ENCODE measurements around the gene HOXA10.

The HOXA10 gene

DNA sequence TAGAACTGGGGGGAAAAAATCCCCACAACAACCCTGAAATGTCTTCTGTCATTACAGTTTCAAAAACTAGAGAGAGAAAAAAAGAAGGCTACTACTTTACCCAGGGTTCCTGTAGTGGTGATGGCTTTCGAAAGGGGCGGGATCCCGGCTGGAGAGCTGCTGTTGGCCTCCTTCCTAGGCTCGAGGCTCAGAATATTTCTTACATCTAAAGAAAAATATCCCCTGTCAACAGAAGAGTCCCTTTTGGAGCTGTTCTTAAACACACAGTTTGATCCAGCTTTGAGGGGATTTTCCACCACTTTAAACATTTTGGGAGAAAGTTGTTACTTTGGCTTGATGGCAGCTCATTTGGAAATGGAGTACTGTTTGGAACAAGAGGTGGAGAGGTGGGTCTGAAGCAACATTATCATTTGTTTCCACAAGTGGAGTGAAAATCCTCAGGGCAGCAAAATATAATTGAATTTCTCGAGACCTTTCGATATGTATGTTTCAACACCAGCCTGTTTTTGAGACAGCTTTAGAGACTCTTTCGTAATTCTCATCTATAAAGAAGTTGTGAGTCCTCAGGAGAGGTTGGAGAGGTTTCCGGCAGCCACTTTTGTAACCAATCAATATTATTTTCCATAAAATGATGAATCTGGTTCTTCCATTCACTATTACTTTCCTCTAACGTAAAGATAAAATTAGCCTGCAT is 20.7 kb upstream of the HOXA10 start:
- WGBS: 48% methylated on average over 9 of the region's 9 CpGs

DNA sequence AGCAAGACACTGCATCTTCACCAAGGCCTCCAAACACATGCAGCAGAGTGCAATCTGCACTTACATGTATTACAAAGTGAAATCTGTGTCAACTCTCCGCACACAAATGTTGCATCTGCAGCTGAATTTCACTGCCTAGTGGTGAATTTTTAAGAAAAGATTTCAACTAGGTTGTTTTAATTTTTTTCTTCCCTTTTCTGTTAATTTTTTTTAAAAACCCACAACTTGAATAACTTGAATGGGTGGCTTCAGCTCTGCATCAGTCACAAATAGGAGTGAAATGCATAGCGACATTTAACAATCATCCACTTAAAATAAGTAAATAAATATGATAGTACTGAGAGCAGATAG is 19.9 kb upstream of the HOXA10 start:
- Histone ChIP-seq H3K9ac (ENCODE audit: low read depth, low read length) (no peak overlapping the region), H3K27ac (ENCODE audit: low read depth, low read length) (no peak overlapping the region), H3K9me3 (ENCODE audit: insufficient read depth, low read depth, low read length) (no peaks in the 10 kb centered on the region), H3K36me3 (ENCODE audit: insufficient read depth, low read length) (no peaks in the 10 kb centered on the region), H3K4me3 (ENCODE audit: low read length) (no peak overlapping the region), H3K4me1 (ENCODE audit: insufficient read depth, low read length) (no peaks in the 10 kb centered on the region; the same call in 1 of the 2 replicates), H3K27me3 (ENCODE audit: insufficient read depth, low read length) (peaks cover 100% of the 10 kb centered on the region)
- WGBS: 0% methylated on average over 1 of the region's 2 CpGs

More for the DNA sequence above, 20.7 kb upstream of the HOXA10 start:
- Histone ChIP-seq H3K36me3 (ENCODE audit: insufficient read depth, low read length) (no peaks in the 10 kb centered on the region), H3K27ac (ENCODE audit: low read depth, low read length) (no peak overlapping the region), H3K4me3 (ENCODE audit: low read length) (no peak overlapping the region), H3K9me3 (ENCODE audit: insufficient read depth, low read depth, low read length) (no peaks in the 10 kb centered on the region), H3K4me1 (ENCODE audit: insufficient read depth, low read length) (no peaks in the 10 kb centered on the region), H3K9ac (ENCODE audit: low read depth, low read length) (no peak overlapping the region), H3K27me3 (ENCODE audit: insufficient read depth, low read length) (peaks cover 100% of the 10 kb centered on the region)

- no peak overlapping the region for H3K27ac ChIP-seq (ENCODE audit: low read depth, low read length)
- H3K4me1 ChIP-seq (ENCODE audit: insufficient read depth, low read length): no peaks in the 10 kb centered on the region; the same call in 1 of the 2 replicates
- WGBS: 6% methylated on average over 29 of the region's 29 CpGs
- no peak overlapping the region for H3K4me3 ChIP-seq (ENCODE audit: low read length)
- H3K36me3 ChIP-seq (ENCODE audit: insufficient read depth, low read length): no peaks in the 10 kb centered on the region
- no peak overlapping the region for H3K9ac ChIP-seq (ENCODE audit: low read depth, low read length)
- H3K27me3 ChIP-seq (ENCODE audit: insufficient read depth, low read length): peaks cover 100% of the 10 kb centered on the region
- no peaks in the 10 kb centered on the region for H3K9me3 ChIP-seq (ENCODE audit: insufficient read depth, low read depth, low read length)
Observed at GRCh38 chr7:27193335-27194001, 19.3 kb upstream of the HOXA10 start.

- no peaks in the 10 kb centered on the region for H3K36me3 ChIP-seq (ENCODE audit: insufficient read depth, low read length)
- no peak overlapping the region for H3K27ac ChIP-seq (ENCODE audit: low read depth, low read length)
- H3K9me3 ChIP-seq (ENCODE audit: insufficient read depth, low read depth, low read length): no peaks in the 10 kb centered on the region
- 3% methylated on average over 78 of the region's 78 CpGs for WGBS
- H3K9ac ChIP-seq (ENCODE audit: low read depth, low read length): no peak overlapping the region
- H3K4me3 ChIP-seq (ENCODE audit: low read length): no peak overlapping the region
- H3K27me3 ChIP-seq (ENCODE audit: insufficient read depth, low read length): peaks cover 100% of the 10 kb centered on the region
- peaks cover under 1% of the 10 kb centered on the region; the same call in 1 of the 2 replicates for H3K4me1 ChIP-seq (ENCODE audit: insufficient read depth, low read length)
Observed at GRCh38 chr7:27192546-27193334, 18.6 kb upstream of the HOXA10 start.

DNA sequence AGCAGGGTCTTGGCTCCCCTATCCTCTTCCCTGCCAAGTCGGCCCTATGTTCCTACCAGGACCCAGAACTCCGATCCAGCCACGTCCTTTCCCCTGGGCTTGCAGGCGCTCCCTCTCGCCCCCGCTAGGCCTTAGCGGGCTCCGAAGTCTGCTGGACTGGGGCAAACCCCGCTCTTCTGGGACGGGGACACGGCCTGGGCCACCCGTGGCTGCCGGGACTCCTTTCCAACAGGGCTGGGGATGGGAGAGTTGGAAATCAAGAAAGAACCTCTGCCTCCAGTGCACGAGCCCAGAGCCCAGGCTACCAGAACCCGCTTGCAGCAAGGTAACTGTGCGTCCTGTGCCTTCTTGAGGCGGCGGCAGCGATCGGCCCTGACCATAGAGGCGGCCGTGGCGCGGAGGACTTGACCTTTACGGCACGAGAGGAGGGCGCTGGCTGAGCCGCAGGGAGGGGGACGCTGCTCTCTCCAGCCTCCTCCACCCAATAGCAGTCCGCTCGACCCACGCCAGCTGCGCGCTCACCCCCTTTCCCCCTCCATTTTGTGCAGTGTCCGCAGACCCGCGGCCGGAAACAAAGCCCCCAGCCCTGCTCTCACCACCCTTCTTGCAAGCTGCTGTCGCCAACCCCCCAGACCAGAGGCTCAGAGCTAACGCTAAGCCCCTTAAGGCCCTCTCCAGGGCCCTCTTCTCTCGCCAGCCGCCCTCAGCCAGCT is 17.9 kb upstream of the HOXA10 start:
- H3K4me3 ChIP-seq (ENCODE audit: low read length): no peak overlapping the region
- H3K27ac ChIP-seq (ENCODE audit: low read depth, low read length): no peak overlapping the region
- peaks cover 3% of the 10 kb centered on the region; the same call in 1 of the 2 replicates for H3K4me1 ChIP-seq (ENCODE audit: insufficient read depth, low read length)
- H3K9me3 ChIP-seq (ENCODE audit: insufficient read depth, low read depth, low read length): no peaks in the 10 kb centered on the region
- H3K27me3 ChIP-seq (ENCODE audit: insufficient read depth, low read length): peaks cover 100% of the 10 kb centered on the region
- no peak overlapping the region for H3K9ac ChIP-seq (ENCODE audit: low read depth, low read length)
- no peaks in the 10 kb centered on the region for H3K36me3 ChIP-seq (ENCODE audit: insufficient read depth, low read length)
- WGBS: 3% methylated on average over 42 of the region's 42 CpGs

- peaks cover 100% of the 10 kb centered on the region for H3K27me3 ChIP-seq (ENCODE audit: insufficient read depth, low read length)
- WGBS: 13% methylated on average over 15 of the region's 15 CpGs
- H3K9ac ChIP-seq (ENCODE audit: low read depth, low read length): no peak overlapping the region
Observed at GRCh38 chr7:27191161-27191731, 17.1 kb upstream of the HOXA10 start.

GRCh38 chr7:27189997-27190748 is 16.1 kb upstream of the HOXA10 start:
- Histone ChIP-seq H3K27me3 (ENCODE audit: insufficient read depth, low read length) (peaks cover 100% of the 10 kb centered on the region), H3K4me3 (ENCODE audit: low read length) (no peak overlapping the region), H3K36me3 (ENCODE audit: insufficient read depth, low read length) (no peaks in the 10 kb centered on the region), H3K9me3 (ENCODE audit: insufficient read depth, low read depth, low read length) (no peaks in the 10 kb centered on the region), H3K27ac (ENCODE audit: low read depth, low read length) (no peak overlapping the region), H3K9ac (ENCODE audit: low read depth, low read length) (no peak overlapping the region), H3K4me1 (ENCODE audit: insufficient read depth, low read length) (peaks cover 3% of the 10 kb centered on the region; the same call in 1 of the 2 replicates)
- 46% methylated on average over 7 of the region's 7 CpGs for whole genome bisulfite sequencing

More at GRCh38 chr7:27191161-27191731, 17.1 kb upstream of the HOXA10 start:
- H3K4me1 ChIP-seq (ENCODE audit: insufficient read depth, low read length): peaks cover 3% of the 10 kb centered on the region; the same call in 1 of the 2 replicates
- no peak overlapping the region for H3K27ac ChIP-seq (ENCODE audit: low read depth, low read length)
- H3K9me3 ChIP-seq (ENCODE audit: insufficient read depth, low read depth, low read length): no peaks in the 10 kb centered on the region
- H3K36me3 ChIP-seq (ENCODE audit: insufficient read depth, low read length): no peaks in the 10 kb centered on the region
- H3K4me3 ChIP-seq (ENCODE audit: low read length): no peak overlapping the region

DNA sequence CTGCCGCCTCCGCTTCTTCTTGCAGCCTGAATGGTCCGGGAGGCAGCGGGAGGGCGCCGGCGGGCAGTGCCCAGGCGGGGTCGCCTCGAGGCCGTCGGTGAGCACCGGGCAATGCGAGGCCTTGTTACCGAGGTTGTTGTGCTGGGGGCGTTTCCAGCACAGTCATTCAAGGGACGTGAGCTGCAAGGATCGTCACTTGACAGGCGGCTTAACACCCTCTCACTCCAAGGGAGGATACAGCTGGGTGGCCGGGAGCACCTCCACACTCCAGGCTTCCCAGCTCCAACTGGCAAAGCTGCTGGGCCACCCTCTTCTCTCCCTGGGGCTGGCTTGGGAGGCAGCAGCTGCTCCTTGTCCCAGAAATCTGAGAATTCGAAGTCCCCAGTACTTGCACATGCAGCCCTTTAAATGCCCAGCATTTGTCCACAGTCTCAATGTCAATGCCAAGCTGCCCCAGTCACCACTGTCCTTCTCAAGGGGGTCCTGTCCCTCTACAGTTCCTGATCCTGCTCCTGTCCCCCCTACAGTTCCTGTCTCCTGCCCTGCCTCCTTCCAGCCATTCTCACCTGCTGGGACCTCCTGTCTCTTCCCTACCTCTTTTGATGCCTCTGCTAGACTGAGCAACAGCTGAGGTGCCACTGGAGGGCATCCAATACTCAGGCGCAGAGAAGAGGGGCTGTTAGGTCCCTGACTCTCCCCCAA is 15.3 kb upstream of the HOXA10 start:
- Histone ChIP-seq H3K36me3 (ENCODE audit: insufficient read depth, low read length) (no peaks in the 10 kb centered on the region), H3K27me3 (ENCODE audit: insufficient read depth, low read length) (peaks cover 100% of the 10 kb centered on the region), H3K4me3 (ENCODE audit: low read length) (no peak overlapping the region), H3K9me3 (ENCODE audit: insufficient read depth, low read depth, low read length) (no peaks in the 10 kb centered on the region), H3K9ac (ENCODE audit: low read depth, low read length) (no peak overlapping the region), H3K27ac (ENCODE audit: low read depth, low read length) (no peak overlapping the region), H3K4me1 (ENCODE audit: insufficient read depth, low read length) (peaks cover 3% of the 10 kb centered on the region; the same call in 1 of the 2 replicates)
- 5% methylated on average over 22 of the region's 22 CpGs for WGBS

DNA sequence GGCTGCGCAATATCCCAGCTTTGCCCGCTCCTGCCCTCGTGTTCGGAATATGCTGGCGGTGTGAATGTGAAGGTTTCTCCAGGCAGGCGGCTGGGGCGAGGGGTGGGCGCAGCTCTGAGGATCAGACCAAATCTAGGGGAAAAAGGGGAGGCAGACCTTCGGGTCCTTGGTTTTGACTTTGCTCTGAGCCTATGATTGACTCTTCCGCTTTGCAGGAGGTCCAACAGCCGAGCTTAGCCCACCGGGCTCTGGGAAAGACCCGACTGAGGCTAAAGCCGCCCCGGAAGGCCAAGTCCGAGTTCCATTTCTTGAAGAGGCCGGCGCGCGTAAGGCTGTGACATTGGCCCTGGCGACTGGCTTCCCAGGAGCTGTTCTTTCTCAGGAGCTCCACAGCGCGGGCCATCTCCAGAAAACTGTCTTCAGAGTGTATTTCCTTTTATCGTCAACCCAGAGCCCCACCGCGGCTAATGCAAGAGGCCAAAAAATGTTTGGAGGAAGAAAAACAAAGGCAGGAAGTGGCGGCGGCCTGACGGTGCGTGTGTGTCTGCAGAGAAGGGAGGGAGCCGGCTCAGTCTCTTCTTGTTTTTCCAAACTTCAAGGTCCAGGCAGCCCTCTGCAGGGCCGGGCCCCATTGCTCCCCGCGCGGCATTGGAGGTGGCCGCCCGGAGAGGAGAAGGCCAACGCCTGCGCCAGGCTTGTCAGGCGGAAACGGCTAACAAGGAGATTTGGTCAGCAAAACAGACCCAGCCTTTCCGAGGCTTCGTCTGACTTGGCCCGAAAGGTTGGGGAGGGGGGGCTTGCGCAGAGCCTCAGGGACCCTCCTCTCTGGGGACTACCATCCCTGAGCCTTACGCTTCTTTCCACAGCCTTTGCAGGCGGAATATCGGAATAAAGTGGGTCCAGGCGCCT is 14.5 kb upstream of the HOXA10 start:
- Histone ChIP-seq H3K27ac (ENCODE audit: low read depth, low read length) (no peak overlapping the region), H3K9me3 (ENCODE audit: insufficient read depth, low read depth, low read length) (no peaks in the 10 kb centered on the region), H3K9ac (ENCODE audit: low read depth, low read length) (no peak overlapping the region), H3K27me3 (ENCODE audit: insufficient read depth, low read length) (peaks cover 100% of the 10 kb centered on the region), H3K4me1 (ENCODE audit: insufficient read depth, low read length) (peaks cover 7% of the 10 kb centered on the region; the same call in 1 of the 2 replicates), H3K4me3 (ENCODE audit: low read length) (peak overlapping the region; percentile 5; the same call in 1 of the 2 replicates), H3K36me3 (ENCODE audit: insufficient read depth, low read length) (no peaks in the 10 kb centered on the region)
- WGBS: 2% methylated on average over 49 of the region's 49 CpGs

All from HUES64 (cell line).